DND-41 (cell line): ENCODE results near the gene MRO.

Experiments used
- CTCF ChIP-seq: IDR thresholded peaks from 2 replicates; pipeline ENCODE4 v1.5.1; 2012; ENCODE audit warnings: borderline replicate concordance, low read length, moderate library complexity, mild to moderate bottlenecking; ENCODE audit not compliant: poor library complexity, severe bottlenecking; ENCODE audit errors: extremely low read depth
- EZH2 ChIP-seq: IDR thresholded peaks from 3 replicates; pipeline ENCODE4 v1.6.1; 2012; ENCODE audit warnings: borderline replicate concordance, low read depth, mild to moderate bottlenecking, moderate library complexity, low read length, inconsistent platforms; ENCODE audit not compliant: severe bottlenecking

DNA sequence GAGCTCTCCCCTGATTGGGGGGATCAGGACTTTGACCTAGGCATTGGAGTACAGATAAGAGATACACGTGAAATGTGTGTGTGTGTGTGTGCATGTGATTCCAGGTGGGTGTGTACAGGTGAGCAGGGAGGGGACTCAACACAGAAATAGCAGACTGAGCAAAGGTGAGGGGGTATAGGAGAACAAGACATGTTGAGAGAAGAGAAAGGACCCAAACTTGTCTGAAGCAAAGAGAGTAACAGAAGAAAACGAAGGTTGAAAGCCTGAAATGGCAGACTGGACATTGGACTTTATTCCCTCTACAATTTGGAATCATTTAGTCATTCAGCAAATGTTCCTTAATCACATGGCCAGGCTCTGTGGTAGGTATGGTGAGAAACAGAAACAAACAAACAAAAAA lies 23.3 kb downstream of the MRO start:
- TF ChIP-seq CTCF = no peak
- TF ChIP-seq EZH2 = no peak
